AG08396 (cell line): Measurements from ENCODE around the gene ATP6V0D1.
A peak's percentile ranks its signal among the peaks of the same experiment; 100 is the strongest.

Source experiments
- DNase-seq: peaks from one replicate; pipeline ENCODE4 v3.0.0; 2012; ENCODE audit warnings: low spot score, mixed read lengths

Gene ATP6V0D1

DNA sequence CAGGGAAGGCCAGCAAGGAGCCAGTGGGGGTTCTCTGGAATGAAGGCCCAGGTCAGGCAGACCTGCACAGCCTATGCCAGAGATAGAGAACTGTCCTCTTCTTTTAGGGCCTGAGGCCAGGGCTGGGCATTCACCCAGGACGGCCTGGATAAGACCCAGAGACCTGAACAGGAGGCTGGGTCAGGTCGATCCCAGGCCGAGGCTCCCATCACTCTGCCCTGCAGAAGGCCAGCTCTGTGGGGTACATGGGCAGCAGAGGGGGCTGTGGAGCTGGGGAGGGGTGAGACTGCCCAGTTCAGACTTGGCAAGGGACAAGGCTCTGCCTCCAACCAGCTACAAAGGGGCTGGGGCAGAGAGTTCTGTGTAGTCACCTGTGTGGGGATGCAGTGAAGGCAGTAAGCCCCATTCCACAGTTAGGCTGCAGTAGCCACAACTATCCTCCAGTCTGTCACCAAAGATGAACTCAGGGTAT is 35.5 kb downstream of the ATP6V0D1 start:
- DNase-seq, result no peak

DNA sequence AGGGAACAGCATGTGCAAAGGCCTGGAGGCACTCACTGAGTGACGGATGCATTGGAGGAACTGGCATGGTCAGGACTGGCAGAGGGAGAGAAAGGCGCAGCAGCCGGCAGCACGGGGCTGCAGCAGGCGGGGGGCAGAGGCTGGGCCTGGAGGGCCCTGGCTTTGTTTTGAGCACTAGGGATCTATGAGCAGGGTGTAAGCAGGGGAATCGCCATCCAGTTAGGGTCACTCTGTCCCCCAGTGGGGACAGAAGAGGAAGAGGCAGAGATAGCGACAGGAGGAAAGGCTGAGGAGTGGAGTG is 35.9 kb downstream of the ATP6V0D1 start:
- no peak for DNase-seq

DNA sequence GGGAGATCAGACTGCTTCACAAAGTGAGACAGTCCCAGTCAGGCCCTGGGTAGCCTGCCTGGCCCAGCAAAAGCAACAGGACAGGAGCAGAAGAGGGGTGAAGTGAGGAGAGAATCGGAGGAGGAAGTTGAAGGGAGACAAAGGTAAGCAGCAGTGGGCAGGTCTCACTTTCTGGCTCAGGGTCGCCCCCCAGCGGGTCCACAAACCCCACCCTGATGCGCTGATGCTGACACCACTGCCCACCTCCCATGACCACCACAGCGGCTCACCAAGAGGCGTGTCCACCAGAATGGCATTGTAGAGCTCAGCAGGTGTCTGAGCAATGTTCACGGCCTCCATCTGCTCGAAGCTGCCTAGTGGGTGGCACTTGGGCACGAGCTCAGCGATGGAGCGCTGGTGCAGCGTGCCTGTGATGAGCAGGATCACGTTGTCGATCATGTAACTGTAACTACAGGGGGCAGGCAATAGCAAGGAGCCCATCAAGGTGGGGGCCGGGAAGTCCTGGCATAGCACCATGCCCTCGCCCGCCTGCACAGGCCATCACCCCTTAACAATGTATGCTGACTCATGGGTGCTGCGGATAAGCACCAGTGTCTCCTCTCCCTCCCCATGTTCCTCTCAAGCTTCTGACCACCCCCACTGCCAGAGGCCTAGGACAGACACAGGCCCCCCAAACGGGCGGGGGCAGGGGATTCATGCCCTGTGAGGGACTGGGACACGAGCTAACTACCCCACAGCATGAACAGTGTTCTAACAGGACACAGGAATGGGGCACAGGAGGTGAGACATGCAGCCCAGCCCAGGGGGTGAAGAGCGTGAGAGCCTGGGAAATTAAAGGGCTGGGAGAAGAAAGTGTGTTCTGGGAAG is 36.5 kb downstream of the ATP6V0D1 start:
- DNase-seq, result no peak

DNA sequence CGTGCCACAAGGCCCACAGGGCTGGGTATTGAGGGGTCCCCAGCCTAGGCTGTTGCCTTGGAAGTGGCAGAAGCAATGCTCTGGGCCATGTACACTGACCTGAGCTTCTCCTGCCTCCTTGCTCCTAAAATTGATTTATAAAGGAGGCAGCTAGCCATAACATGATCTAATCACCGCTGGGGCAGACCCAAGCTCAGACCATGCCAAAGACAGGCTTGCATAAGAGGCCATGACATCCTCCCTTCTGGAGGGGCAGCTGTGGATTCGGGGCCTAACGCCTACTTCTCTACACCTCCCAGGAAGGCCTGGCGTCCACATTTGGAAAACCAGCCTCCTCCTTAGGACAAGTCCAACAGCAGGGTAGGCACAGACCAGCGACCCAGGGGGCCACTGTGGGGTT is 37.7 kb downstream of the ATP6V0D1 start:
- no peak for DNase-seq

DNA sequence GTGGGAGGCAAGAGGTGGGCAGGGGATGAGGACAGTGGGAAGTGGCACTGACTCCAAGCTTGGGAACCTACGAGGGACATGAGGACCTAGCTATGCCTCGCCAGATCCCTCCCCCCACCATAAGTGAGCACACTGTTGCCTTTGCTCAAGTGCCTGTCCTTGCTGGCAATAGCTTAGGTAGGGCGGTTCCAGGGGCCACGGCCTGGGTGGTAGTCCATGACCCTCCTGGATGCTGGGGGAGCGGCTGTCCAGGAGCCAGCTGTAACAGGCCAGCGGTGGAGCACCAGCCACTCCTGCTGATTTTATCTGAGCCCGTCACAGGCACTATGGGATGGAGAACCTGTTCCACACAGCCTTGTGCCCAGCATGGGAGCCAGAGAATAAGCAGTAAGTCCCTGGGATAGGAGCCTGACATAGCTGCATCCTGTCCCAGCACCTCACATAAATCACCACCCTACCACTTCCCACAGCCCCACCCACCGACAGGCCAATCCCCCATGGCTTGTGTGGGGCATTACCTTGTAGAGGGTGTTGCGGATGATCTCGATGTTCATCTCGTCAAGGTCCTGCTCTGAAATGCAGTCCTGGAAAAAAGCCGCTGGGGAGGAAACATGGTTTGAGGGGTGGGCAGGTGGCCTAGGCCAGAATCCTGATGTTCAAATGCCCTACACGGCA is 38.2 kb downstream of the ATP6V0D1 start:
- DNase-seq, result no peak

DNA sequence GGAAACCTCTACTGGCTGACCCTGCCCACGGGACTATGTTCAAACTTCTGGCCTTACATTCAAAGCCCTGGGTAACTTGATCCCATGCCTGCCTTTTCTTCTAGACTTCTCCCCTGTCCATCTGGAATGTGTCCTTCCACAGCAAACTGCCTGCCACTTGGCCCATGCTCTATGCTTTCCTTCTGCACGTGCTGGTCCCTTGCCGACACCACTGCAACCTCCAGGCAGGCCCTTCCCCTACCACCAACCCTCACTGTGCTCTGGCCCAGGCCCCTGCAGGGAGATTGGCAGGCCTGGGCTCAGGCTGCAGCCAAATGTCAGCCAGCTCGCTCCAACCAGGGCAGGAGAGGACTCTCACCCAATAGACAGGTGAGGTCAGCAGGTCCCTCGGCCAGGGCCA is 39.0 kb downstream of the ATP6V0D1 start:
- no peak for DNase-seq

DNA sequence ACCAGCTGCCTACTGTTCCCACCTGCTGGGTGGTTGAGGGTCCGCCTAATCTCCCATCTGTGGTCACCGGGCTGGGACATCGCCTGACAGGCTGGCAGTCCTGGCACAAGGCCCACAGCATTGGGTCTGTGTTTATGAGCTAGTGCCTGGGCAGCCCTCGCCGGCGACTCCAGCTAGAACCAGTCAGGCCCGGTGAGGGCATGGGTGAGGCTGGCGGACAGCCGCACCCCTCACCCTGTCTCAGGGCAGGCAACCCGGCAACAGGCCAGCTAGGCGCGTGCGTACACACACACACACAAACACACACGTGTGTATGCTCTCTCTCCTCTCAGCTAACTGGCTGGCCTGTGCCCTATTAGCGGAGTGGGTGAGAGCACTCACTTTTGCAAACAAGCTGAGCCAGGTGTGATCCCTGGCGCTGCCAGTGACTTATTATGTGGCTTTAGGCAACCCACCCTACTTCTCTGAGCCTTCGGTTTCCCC is 39.6 kb downstream of the ATP6V0D1 start:
- DNase-seq, result no peak

DNA sequence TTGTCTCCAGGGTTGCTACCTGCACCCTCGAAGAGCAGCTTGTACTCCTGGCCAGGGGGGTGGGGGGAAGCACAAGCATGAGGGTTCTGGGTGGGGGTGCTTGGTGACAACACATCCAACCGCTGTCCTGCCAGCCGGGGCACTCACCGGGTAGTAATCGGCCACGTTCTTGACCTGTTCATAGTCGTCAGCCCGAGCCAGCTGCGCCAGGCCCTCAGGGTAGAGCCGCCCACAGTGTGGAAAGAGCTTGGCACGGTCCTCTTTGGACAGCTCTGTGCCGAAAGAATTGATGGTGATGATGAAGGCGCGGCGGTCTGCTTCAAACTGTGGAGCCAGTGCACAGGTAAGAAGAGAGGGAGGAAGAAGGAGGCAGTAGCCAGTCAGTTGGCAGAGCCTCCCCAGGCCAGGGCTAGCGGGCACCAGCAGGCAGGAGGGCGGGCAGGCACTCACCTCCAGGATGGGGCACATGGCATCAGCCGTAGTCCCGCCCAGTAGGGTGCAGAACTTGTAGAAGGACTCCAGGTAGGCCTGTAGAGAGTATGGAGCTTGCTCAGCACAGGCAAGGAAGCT is 42.0 kb downstream of the ATP6V0D1 start:
- DNase-seq, result no peak

DNA sequence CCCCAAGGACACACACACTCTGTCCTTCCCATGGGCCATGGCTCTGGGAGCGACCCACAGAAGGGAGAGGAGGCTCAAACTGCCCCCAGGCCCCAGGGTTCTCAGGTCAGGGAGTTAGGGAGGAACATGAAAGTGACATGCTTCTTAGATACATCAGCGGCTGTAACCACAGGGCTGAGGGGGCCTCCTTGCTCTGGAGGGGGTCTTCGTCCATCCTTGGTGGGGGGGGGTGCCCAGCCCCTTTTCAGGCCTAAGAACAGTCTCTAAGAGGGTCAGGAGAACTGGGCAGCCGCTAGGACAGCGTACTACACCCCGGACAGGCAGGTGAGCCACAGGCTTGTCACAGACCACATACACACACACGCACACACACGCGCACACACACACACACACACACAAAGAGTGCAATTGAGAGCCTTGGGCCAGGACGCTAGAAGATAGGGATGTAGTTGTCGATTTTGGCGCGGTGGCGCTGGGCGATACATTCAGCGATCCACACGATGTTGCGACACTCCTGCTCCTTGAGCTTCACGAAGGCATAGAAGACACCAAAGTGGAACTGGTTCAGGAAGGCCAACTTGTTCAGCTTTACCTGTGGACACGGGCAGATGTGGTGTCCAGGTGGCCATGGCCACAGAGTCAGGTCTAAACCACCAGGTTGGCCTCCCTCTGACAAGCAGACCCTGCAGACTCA is 42.7 kb downstream of the ATP6V0D1 start:
- no peak for DNase-seq

DNA sequence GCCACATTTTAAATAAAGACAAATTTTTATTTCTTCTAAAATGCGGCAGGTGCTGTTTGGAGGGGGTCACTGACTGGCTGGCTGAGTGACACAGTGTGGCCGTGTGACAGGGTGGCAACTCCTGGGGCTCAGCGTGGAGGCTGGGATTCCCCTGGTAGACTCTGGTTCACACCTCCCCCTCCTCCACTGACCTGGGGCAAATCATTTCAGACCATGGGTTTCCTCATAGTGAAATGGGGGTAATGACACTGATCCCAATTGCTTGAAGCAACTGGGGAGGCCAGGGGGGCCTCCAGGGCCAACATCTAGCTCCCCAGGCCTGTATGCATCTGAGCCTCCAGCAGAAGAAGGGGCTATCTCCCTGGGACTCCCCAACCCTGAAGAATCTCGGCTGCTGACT is 43.4 kb downstream of the ATP6V0D1 start:
- DNase-seq, result no peak

DNA sequence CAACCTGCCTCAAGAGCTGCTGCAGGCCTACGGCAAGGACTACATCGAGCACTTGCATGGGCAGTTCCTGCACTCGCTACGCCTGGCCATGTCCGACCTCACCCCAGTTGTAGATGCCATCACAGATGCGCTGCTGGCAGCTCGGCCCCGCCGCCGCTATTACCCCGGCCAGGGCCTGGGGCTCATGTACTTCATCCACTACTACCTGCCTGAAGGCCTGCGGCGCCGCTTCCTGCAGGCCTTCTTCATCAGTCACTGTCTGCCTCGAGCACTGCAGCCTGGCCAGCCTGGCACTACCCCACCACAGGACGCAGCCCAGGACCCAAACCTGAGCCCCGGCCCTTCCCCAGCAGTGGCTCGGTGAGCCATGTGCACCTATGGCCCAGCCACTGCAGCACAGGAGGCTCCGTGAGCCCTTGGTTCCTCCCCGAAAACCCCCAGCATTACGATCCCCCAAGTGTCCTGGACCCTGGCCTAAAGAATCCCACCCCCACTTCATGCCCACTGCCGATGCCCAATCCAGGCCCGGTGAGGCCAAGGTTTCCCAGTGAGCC is 44.2 kb downstream of the ATP6V0D1 start:
- no peak for DNase-seq

DNA sequence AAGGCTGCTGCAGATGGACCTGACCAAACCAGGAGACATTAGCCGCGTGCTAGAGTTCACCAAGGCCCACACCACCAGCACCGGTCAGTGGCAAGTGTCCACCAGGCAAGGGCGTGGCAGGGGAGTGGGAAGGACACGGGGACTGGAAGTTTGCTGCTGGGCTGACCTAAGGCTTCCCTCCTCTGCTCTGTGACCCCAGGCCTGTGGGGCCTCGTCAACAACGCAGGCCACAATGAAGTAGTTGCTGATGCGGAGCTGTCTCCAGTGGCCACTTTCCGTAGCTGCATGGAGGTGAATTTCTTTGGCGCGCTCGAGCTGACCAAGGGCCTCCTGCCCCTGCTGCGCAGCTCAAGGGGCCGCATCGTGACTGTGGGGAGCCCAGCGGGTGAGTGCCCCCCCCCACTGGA is 45.2 kb downstream of the ATP6V0D1 start:
- no peak for DNase-seq

DNA sequence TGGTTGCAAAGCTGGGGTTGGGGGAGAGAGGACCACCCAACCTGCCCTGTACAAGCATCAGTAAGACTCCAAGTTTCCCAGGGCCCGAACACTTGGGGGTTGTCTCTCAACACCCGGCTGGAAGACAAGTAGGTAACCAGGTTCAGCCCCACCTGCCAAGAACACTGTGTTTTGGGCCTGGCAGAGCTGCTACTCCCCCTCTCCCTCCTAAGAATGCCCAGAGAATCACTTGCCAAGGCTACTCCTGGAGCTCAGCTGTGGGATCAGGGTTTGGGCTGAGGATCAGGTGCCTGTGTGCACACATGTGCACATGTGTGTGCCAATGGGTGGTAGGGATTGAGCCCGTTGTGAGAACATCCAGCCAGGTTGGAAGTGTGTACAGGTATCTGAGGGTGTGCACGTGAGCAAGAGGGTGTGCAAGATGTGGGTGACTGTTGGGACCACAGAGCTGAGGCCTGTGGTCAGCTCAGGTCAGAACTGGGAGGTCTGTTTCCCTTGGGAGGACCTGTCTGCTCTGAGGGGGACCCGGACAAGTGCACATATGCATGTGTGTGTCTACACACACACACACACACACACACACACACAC is 47.7 kb downstream of the ATP6V0D1 start:
- no peak for DNase-seq

DNA sequence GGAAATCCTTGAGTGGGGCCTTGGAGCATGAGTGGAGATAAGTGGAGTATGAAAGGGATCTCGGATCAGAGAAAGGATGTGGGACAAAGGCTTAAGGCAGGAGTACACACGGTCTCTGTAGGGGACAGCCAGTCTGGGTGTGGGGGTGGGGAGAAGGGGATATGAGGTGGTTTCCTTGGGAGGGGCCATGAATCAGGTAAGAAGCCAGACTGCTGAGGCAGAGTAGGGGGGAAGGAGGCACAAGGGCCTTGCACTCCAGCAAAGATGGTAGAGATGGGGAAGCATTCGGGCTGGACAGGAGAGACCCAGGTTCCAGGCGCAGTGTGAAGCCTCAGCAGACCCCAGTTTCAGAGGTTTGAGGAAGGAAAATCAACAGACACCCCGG is 48.5 kb downstream of the ATP6V0D1 start:
- DNase-seq, result peak; percentile 12

DNA sequence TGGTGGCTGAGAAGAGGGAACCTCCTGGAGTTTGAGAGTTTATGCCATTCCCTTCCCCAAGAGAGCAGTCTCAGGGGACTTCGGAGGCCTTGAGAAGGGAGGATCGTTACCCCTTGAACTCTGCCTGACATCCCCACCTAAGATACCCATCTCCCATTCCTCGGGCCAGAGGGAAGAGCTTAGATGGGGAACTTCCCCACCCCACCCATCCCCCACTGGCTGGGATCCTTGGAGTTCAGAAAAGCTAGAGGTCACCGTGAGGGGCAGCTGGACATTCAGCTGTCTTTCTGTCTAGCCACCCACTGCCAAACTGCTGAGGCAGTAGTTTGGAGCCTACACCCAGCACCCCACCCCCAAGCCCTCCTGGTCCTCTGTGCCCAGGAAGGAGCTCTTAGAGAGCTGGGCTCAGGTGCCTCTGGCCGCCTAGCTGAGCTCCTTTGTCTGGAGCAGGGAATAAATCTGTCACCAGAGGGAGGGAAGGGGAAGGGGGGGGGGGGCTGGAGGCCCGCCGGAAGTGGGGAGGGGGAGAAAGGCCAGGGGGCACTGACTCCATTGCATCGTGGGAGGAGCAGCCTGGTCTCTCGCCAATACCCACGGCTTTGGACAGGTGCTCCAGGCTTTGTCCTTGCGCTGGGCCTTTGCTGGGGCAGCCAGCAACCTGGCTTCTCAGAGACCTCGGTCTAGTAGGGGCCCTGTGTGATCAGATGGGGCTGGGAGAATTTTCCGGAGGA is 49.0 kb downstream of the ATP6V0D1 start:
- DNase-seq, result peak; percentile 14

DNA sequence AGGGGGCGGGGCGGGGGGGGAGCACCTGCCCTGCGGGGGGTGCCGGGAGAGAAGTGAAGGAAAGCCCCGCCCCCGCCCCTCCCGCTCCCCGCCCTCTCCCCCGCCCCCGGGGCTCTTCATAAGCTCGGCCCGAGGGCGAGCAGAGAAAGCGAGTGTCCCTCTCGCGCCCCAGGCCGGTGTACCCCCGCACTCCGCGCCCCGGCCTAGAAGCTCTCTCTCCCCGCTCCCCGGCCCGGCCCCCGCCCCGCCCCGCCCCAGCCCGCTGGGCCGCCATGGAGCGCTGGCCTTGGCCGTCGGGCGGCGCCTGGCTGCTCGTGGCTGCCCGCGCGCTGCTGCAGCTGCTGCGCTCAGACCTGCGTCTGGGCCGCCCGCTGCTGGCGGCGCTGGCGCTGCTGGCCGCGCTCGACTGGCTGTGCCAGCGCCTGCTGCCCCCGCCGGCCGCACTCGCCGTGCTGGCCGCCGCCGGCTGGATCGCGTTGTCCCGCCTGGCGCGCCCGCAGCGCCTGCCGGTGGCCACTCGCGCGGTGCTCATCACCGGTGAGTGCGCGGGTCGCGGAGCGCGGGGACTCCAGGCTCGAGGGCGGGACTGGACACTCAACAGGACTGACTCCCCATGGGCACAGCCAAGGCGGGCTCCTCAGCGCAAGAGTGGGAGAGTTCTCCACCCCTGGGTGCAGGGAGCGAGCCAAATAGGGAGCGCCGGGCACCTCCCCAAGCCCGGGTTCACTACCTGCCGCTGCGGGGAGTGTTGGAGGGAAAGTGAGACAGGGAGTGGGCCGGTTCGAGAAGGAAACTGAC is 49.8 kb downstream of the ATP6V0D1 start, which contains the start of gene HSD11B2:
HSD11B2 (plus strand) TSS at position 145 of the 798 bp plus-strand sequence; CDS start at position 273, 128 bp downstream.
- peak; percentile 86 for DNase-seq

DNA sequence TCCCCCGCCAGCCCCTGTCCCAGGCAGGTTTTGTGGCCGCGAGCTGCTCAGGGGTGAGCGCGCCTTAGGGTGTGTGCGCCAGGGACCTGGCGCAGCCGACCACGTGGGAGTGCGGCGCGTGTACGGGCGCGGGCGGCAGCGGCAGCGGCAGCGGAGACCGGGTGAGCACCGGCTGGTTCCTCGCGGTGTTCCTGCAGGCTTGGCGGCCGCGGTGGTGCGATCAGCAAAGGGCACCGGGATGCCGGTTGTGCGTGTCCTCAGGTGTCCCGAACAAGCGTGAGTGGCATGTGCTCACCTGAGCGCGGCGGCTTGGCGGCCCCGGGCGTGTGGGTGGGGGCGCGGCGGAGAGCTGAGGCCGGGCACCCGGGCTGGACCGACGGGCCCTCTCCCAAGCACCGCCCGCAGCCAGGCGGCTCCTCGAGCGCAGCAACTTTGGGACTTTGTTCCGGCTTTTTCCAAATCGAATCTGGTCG is 50.4 kb downstream of the ATP6V0D1 start:
- no peak for DNase-seq

DNA sequence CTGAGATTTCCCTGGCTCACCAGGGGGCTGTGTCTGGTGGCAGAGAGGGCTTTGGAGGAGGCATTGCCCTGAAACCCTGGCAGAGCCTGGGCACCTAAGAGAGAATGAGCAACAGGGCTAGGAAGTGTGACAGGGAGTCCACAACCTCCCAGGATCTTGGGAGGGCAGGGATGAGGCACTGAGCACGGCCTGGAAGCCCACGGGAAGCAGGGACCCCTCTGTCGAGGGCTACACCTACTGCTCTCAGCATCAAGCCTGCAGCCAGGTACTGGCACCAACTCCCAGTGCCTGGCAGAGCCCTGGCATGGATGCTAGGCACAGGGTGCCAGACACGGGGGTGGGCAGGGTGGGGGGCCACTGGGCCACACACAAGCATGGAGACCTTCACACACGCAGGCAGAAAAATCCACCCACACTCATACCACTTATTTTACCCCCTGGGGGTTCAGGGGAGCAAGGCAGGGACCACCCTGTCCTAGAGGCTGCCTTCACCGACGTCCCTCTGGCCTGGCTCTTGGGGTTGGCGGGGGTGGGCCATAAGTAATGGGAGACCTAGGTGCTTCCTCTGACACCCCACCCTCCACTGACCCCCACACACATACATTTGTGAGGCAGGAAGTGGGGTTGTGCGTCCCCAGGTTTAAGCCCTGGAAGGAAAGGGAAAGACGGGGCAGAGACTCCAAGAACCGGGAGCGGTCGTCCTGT is 51.0 kb downstream of the ATP6V0D1 start:
- no peak for DNase-seq

DNA sequence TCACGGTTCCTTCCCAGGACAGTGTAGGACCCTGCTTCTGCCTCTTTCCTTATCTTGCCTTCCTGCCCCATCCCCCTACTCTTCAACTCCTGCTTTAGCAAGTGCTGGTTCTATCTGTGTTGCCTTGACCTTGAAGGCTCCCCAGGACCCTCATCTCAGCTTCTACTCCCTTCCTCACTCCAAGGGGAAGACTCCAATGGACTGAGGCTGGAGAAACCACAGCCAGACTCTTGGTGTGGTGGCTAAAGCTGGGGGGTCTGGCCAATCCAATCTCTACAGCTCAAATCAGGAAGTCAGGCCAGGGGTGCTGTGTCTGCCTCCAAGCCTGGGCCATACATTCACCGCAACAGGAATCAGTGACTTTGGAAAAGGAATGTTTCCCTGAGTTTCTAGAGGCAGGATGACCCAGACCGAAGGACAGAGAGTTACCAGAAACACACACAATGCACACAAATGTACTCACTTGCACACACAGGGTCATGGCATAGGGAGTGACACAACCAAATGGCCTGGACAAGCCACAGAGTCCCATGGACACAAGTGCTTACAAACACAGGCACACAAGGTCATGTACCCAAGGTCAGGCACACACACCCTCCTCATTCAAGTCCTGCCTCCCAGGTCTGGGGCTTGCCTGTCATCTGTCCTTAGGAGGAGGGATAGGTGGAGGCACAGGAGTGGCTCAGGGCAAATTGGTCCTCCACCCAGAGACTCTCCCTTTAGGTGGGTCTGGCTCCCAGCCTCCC is 51.7 kb downstream of the ATP6V0D1 start:
- no peak for DNase-seq
